GM12892 (cell line): ENCODE results near the gene ONECUT1.

Source experiments
- POLR2A ChIP-seq: IDR thresholded peaks from 2 replicates; pipeline ENCODE4 v1.6.1; 2011; ENCODE audit warnings: low read depth, low read length, control low read depth
- POLR2AphosphoS5 ChIP-seq: IDR thresholded peaks from 2 replicates; pipeline ENCODE4 v1.6.1; 2011; ENCODE audit warnings: low read depth, low read length, control low read depth
- TAF1 ChIP-seq: IDR thresholded peaks from 2 replicates; pipeline ENCODE4 v1.6.1; 2011; ENCODE audit warnings: low read depth, mild to moderate bottlenecking, control low read depth, low read length, borderline replicate concordance

- TF ChIP-seq POLR2AphosphoS5 (no peak), POLR2A (no peak), TAF1 (no peak)
These were observed 12.0 kb upstream of the ONECUT1 start for GRCh38 chr15:52802110-52802509.
